HG02840 (cell line): Measurements from ENCODE around the gene MAN2A1.

Experiments
- ATAC-seq: cut with Tn5 transposase; IDR thresholded peaks from one replicate; pipeline ENCODE4 v1.9.1; 2021; ENCODE audit warnings: mild to moderate bottlenecking, moderate library complexity, moderate number of reproducible peaks; ENCODE audit not compliant: unreplicated experiment, low FRiP score

MAN2A1 gene

GRCh38 chr5:109678447-109678846 is 11.3 kb upstream of the MAN2A1 start:
- ATAC-seq, result no peak

GRCh38 chr5:109681763-109682162 is 8.0 kb upstream of the MAN2A1 start:
- no peak for ATAC-seq

GRCh38 chr5:109682383-109682782 is 7.3 kb upstream of the MAN2A1 start:
- ATAC-seq, result no peak

GRCh38 chr5:109685916-109686315 is 3.8 kb upstream of the MAN2A1 start:
- no peak for ATAC-seq

DNA sequence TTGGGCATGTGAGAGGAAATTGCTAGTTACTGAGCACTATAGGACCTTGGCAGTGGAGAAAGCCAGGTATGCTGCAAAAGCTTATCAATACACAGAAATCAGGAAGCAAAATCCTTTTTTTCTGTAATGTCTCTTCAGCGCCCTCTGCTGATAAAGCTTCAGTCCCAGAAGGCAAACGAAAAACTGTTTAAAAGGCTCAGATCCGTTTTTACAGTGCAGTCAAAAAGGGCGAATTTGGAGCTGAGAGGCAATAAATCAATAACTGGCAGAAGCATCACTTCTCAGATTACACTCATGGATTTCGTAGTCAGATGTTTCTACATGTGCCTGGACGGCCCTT is 1.1 kb upstream of the MAN2A1 start:
- no peak for ATAC-seq

GRCh38 chr5:109688970-109689739 is 572 bp upstream of the MAN2A1 start:
- peak; percentile 80 for ATAC-seq

GRCh38 chr5:109690242-109690974 is 681 bp downstream of the MAN2A1 start:
- ATAC-seq, result peak; percentile 15

DNA sequence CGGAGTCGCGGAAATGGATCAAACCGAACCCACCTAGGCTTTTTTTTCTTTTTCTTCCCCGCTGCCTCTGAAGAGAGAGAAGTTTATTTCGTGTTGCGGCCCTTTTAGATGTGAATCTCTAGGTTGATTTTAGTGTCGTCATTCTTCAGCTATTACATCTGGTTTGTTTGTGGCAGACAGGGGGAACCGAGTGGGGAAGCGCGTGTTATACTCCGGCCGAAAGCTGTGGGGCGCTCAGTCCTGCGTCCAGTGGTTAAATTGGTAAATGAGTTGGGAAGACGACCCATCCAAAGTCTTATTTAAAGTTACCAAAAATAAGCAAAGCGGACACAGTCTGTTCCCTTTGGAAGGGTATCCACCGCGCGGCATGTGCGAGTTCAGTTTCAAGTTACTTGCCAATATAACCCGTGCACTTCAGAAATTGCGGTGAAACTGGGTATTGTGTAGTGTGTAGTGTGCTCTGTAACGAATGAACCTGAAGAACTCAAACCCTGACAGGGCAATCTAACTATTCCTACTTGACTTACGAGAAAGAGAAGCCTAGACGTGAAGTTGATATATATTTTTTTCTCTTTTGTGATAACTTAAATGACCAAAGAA is 1.3 kb downstream of the MAN2A1 start:
- no peak for ATAC-seq

DNA sequence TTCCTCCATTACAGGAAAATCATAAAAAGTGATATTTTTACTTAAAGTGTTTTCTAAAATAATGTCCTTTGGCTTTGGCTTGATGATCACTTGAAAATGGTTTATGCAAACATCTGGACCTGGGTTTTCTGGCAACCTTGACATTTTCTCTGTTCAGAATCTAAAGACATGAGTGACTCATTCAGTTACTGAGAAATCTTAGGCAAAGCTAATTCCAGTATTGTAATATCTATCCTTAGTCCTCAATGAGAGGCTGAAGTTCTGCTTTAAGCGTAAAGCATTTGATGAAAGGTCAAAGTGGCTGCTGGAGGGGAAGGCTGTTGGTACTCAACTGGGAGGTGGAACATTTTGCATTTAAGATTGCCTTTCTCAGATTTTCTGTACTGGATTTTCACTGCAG is 2.3 kb downstream of the MAN2A1 start:
- no peak for ATAC-seq

GRCh38 chr5:109692852-109693251 is 3.1 kb downstream of the MAN2A1 start:
- no peak for ATAC-seq

DNA sequence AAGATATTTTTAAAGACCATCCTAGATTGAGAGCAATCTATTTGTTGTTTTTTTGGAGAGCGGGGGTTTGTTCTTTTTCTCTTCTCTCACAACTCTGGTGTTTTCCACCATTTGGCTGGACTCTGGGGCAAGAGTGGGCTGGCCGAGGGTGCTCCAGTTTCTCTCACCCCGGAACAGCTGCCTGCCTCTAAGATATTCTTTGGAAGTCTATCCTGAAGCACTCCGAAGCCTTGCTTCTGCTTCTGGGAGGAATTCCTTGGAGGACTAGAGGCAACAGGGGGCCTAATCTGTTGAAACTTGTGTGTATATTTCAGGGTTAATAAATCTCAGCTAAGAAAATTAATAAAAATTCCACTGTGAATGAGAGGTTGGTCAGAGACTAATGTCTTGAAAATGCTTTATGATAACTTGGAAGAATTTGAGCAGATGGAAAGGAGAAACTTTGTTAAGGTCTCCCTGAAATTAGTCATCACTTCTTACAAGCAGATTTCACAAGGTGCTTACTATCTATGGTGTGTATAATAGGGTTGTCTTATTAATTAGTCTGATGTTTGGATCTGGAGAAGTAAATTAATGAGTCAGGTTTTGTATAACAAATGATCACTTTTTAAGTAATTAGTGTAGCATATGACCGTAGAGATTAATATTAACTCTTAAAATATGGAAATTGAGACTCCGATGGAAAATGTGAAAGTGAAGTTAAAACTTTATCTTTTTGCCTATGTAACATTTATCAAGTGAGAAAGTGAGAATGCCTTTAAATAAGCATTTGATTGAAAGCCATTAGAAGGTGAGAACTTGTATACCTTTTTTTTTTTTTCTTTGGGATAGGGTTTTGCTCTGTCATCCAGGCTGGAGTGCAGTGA is 4.0 kb downstream of the MAN2A1 start:
- ATAC-seq, result no peak

GRCh38 chr5:109694451-109694891 is 4.7 kb downstream of the MAN2A1 start:
- no peak for ATAC-seq

DNA sequence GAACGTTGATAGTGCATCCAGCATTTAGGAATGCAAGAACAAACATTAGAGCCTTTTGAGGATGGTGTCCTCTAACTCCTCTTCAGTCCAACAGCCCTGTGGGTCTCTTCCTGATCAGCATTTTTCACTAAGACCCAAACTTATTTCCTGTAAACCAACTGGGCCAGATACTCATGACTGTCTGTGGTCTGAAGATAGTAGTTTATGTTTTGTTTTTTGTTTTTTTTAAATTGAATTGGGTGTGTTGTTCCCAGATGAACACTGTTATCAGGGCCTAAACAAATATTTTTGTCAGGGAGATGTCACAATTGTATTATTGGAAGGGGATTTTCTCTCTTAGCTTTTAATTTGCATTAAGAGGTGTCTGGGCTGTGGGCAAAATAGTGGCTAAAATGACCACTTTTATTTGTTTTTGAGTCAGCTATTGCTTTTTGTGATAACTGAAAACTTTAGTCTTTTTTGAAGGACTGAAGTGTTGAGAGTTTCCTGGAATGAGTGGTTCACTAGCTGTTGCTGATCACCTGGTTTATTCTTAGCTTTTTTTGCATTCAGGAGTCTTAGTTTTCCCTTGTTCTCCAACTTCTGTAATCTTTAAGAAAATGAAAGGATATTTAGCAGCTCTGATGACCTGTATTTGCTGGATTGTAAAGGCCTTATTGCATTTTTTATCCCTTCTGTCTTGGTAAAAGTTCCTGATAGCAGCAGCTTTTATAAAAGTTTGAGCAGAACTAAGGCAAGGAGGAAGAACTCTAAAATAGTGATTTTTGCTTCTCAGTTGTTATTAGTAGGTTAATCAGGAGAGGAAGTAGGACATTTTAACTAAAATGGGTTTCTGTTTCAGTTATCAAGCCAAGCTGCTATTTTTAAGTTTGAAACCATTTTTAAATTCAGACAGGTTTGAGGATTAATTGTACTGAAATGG is 5.5 kb downstream of the MAN2A1 start:
- ATAC-seq, result peak; percentile 61

DNA sequence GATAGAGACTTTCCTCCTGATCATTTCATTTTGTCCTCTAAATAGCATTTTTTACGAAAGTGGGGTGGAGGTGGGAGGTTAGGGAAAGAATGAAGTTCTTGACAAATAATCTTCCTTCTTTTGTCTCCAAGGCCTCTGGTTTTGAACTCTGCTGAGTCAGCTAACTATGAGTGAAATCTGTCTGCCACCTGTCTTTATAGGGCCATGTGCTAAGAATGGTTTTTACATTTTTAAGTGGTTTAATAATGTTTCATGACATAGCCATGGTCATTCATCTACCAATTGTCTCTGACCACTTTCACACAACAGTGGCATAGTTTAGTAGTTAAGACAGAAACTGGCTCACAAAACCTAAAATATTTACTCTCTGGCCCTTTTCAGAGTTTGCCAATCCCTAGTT is 7.6 kb downstream of the MAN2A1 start:
- ATAC-seq, result no peak

- no peak for ATAC-seq
These were observed 10.9 kb downstream of the MAN2A1 start for GRCh38 chr5:109700516-109701153.

DNA sequence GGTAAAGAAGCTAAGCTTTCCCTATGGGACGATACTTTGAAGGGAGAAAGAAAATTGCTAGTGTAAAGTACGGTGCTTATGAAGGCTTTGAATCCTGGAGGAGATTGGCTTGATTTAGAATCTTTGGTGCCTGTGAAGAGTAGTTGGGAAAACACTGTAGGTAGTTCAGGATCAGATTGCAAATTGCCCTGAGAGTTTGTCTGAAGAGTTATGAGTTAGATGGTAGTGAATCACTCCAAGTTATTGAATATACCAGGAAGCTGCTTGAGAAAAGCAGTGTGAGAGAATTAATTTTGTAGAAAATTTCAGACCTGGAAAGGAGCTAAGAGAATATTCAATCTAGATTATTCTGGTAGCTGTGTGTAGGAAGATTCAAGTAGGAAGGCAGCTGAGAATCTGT is 11.5 kb downstream of the MAN2A1 start:
- no peak for ATAC-seq

DNA sequence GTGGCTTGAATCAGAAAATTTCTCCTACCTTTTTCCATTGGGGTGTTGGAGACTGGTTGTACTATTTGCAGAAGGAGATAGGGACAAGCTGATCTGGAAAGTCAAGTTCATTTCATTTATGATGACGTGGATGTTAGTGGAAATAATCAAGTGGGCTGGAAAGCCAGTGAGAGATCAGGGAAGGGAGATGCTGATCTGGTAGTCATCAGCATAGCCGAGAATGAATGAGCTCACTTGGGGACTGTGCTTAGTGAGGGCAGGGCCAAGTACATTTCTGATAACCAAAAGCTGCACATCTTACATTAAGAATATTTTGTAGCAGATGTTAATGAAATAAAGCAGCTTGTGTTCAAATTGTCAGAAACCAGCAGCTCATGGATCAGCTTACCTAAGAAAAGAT is 12.1 kb downstream of the MAN2A1 start:
- no peak for ATAC-seq

- ATAC-seq, result no peak
These were observed 13.4 kb downstream of the MAN2A1 start for GRCh38 chr5:109703166-109703565.

DNA sequence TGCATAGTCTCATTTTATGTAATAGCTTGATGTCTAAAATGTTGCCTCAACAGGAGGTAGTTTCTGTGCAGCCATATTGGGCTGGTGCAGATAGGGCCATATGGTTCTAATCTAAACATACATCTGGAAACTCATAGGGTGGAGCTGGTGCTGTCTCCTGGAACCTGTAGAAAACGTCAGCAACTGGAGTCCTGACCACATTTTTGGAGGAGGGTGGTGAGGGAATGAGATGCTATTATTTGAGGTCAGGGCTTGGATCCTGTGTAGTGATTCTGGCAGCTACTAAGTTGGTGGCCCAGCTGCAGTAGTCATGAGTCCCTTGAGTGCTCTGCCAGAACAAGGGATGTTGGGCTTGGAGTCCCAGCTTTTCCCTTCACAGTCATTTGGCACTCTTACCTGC is 14.1 kb downstream of the MAN2A1 start:
- ATAC-seq, result no peak
